ENCODE results near the gene PEPD.

GRCh38 chr19:33547676-33548075 lies 26.1 kb upstream of the PEPD start:
- no peak for TF ChIP-seq CTCF (IDR thresholded peaks at IDR 0.05)
- TF ChIP-seq POLR2A (IDR thresholded peaks at IDR 0.05) = no peak

All from Peyer's patch (tissue), 4 donors.